Measurements from ENCODE around the gene WARS2.

WARS2 gene

GRCh38 chr1:119140177-119141019 is at the start of gene WARS2:
Gene WARS2, minus strand, starts transcription at chr1:119140653. Its CDS starts 9 bp downstream, at chr1:119140644.
- H3K9me3 Mint-ChIP-seq = no peaks in the 10 kb centered on the region
- H3K27me3 Mint-ChIP-seq (ENCODE audit: low read depth) = no peaks in the 10 kb centered on the region
- H3K4me3 Mint-ChIP-seq = no peak within 1 kb of the TSS

GRCh38 chr1:119188926-119189325 is 48.5 kb upstream of the WARS2 start:
- no peak for TF ChIP-seq CTCF (IDR thresholded peaks at IDR 0.05; ENCODE audit: unreplicated experiment in 3 of 3)
- no peak overlapping the region for H3K27ac Mint-ChIP-seq
- no peaks in the 10 kb centered on the region for H3K4me1 Mint-ChIP-seq
- no peaks in the 10 kb centered on the region for H3K27me3 Mint-ChIP-seq (ENCODE audit: low read depth)
- H3K36me3 Mint-ChIP-seq (ENCODE audit: low read depth) = peaks cover 32% of the 10 kb centered on the region
- peaks cover 15% of the 10 kb centered on the region for H3K9me3 Mint-ChIP-seq
- H3K4me3 Mint-ChIP-seq = no peak overlapping the region

More at GRCh38 chr1:119140177-119141019, at the start of gene WARS2:
- Mint-ChIP-seq H3K36me3 (ENCODE audit: low read depth) (peaks cover 7% of the 10 kb centered on the region), H3K4me1 (peaks cover 14% of the 10 kb centered on the region), H3K27ac (no peak within 1 kb of the TSS)
- TF ChIP-seq CTCF (IDR thresholded peaks at IDR 0.05; ENCODE audit: unreplicated experiment in 3 of 3) = no peak

- peaks cover 15% of the 10 kb centered on the region for H3K9me3 Mint-ChIP-seq
- no peaks in the 10 kb centered on the region for H3K4me1 Mint-ChIP-seq
- no peaks in the 10 kb centered on the region for H3K27me3 Mint-ChIP-seq (ENCODE audit: low read depth)
- no peak overlapping the region for H3K4me3 Mint-ChIP-seq
- no peak overlapping the region for H3K27ac Mint-ChIP-seq
- H3K36me3 Mint-ChIP-seq (ENCODE audit: low read depth) = peaks cover 32% of the 10 kb centered on the region
- no peak for TF ChIP-seq CTCF (IDR thresholded peaks at IDR 0.05; ENCODE audit: unreplicated experiment in 3 of 3)
These were observed 47.0 kb upstream of the WARS2 start for GRCh38 chr1:119187416-119187815.

- H3K27ac Mint-ChIP-seq = no peak overlapping the region
- peaks cover 39% of the 10 kb centered on the region for H3K36me3 Mint-ChIP-seq (ENCODE audit: low read depth)
- TF ChIP-seq CTCF (IDR thresholded peaks at IDR 0.05; ENCODE audit: unreplicated experiment in 3 of 3) = no peak
- no peaks in the 10 kb centered on the region for H3K4me1 Mint-ChIP-seq
- H3K27me3 Mint-ChIP-seq (ENCODE audit: low read depth) = no peaks in the 10 kb centered on the region
- H3K9me3 Mint-ChIP-seq = peaks cover 15% of the 10 kb centered on the region
- no peak overlapping the region for H3K4me3 Mint-ChIP-seq
These were observed 46.0 kb upstream of the WARS2 start for GRCh38 chr1:119186471-119186870.

- Mint-ChIP-seq H3K4me1 (no peaks in the 10 kb centered on the region), H3K36me3 (ENCODE audit: low read depth) (peaks cover 51% of the 10 kb centered on the region), H3K4me3 (no peak overlapping the region), H3K27me3 (ENCODE audit: low read depth) (no peaks in the 10 kb centered on the region), H3K9me3 (peaks cover 20% of the 10 kb centered on the region), H3K27ac (no peak overlapping the region)
- TF ChIP-seq CTCF (IDR thresholded peaks at IDR 0.05; ENCODE audit: unreplicated experiment in 3 of 3) = no peak
These were observed 44.5 kb upstream of the WARS2 start for GRCh38 chr1:119184972-119185371.

GRCh38 chr1:119181218-119181617 is 40.8 kb upstream of the WARS2 start:
- no peaks in the 10 kb centered on the region for H3K27me3 Mint-ChIP-seq (ENCODE audit: low read depth)

More at GRCh38 chr1:119181218-119181617, 40.8 kb upstream of the WARS2 start:
- Mint-ChIP-seq H3K4me3 (no peak overlapping the region), H3K27ac (no peak overlapping the region), H3K36me3 (ENCODE audit: low read depth) (peaks cover 55% of the 10 kb centered on the region), H3K9me3 (peaks cover 17% of the 10 kb centered on the region), H3K4me1 (no peaks in the 10 kb centered on the region)
- TF ChIP-seq CTCF (IDR thresholded peaks at IDR 0.05; ENCODE audit: unreplicated experiment in 3 of 3) = no peak

All from nephron (organoid).